Measurements from ENCODE around the gene LRRC3.

- TF ChIP-seq GATA2 (IDR thresholded peaks at IDR 0.05; ENCODE audit: low read depth, low read length) (no peak), GATA3 (IDR thresholded peaks at IDR 0.05; ENCODE audit: low read depth, low read length) (no peak)
Observed at GRCh38 chr21:44485796-44486195, 30.5 kb downstream of the LRRC3 start.

Data from SH-SY5Y (cell line).